Adrenal gland (tissue), 5 donors: ENCODE data around the gene VEZF1.

ENCODE experiments used
- POLR2A ChIP-seq, 2 donors: fragments of 450-650 bp; IDR thresholded peaks; one replicate each; pipeline ENCODE4 v1.6.1; 2017; ENCODE audit warnings: antibody characterized with exemption in 2 of 2, mild to moderate bottlenecking in 2 of 2, moderate library complexity in 1 of 2
- TF ChIP-seq, protein P1 (sequence below), 6 experiments: fragments of 450-650 bp in 4 of 6; fragments of 200-600 bp in 2 of 6; sonication (generic) in 1 of 6; IDR thresholded peaks; 1 replicate in 5 of 6; 2 replicates in 1 of 6; pipeline versions ENCODE4 v1.5.1 to v1.8.0; 2016 to 2021; ENCODE audit warnings: antibody characterized with exemption in 6 of 6, mild to moderate bottlenecking in 2 of 6, moderate library complexity in 1 of 6
- donor health status: DM: no; HTN: no; CAD: no.

DNA sequence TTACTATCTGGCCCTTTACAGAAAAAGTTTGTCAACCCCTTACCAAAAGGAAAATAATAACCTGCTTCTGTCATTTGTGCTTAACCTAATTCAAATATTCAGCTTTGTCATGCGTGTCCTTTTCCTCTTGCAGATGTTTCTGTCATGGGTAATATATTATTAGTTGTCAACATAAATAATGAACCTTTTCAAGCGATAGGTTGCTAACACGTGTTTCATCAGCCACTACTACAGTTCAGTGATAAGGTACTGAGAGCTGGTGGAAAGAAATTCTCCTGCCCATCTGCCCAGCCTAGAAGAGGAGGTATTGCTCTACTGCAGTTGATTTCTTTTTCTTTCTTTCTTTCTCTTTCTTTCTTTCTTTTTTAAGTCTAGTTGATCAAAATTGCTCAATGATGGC lies 31.0 kb upstream of the VEZF1 start:
- TF ChIP-seq, protein P1, sequence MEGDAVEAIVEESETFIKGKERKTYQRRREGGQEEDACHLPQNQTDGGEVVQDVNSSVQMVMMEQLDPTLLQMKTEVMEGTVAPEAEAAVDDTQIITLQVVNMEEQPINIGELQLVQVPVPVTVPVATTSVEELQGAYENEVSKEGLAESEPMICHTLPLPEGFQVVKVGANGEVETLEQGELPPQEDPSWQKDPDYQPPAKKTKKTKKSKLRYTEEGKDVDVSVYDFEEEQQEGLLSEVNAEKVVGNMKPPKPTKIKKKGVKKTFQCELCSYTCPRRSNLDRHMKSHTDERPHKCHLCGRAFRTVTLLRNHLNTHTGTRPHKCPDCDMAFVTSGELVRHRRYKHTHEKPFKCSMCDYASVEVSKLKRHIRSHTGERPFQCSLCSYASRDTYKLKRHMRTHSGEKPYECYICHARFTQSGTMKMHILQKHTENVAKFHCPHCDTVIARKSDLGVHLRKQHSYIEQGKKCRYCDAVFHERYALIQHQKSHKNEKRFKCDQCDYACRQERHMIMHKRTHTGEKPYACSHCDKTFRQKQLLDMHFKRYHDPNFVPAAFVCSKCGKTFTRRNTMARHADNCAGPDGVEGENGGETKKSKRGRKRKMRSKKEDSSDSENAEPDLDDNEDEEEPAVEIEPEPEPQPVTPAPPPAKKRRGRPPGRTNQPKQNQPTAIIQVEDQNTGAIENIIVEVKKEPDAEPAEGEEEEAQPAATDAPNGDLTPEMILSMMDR (IDR thresholded peaks at IDR 0.05): no peak
- no peak for TF ChIP-seq POLR2A (IDR thresholded peaks at IDR 0.05)
